Measurements from ENCODE around the gene HOXB2.

Gene HOXB2

GRCh38 chr17:48506246-48506645 is 38.7 kb downstream of the HOXB2 start:
- Histone ChIP-seq H3K4me2 (ENCODE audit: low read length) (no peak overlapping the region), H3K27ac (ENCODE audit: low read depth, low read length) (no peak overlapping the region)

DNA sequence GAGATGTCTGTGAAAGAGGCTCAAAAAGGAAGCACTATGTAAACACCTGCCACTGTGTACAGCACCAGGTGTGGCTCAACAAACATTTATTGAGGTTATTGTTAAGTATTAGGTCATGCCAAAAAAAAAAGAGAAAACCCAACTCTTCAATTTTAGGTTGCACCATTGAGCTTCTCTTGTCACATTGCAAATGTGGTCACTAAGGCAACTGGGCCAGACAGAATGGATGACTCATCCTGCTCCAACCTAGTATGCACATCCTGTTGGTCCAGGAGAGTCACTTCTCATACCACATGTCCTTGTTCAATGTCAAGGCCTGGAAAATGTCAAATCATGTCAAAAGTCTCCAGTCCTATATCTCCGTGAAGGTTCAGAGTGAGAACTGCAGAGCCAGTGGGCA is 39.1 kb downstream of the HOXB2 start:
- Histone ChIP-seq H3K79me2 (ENCODE audit: control insufficient read depth, low read length) (no peaks in the 10 kb centered on the region), H3K27me3 (ENCODE audit: control insufficient read depth, low read length) (peaks cover 46% of the 10 kb centered on the region), H3K27ac (ENCODE audit: low read depth, low read length) (no peak overlapping the region), H3K9me2 (replicated peaks; ENCODE audit: control insufficient read depth, low read length) (no peaks in the 10 kb centered on the region), H3K4me3 (ENCODE audit: low read length) (no peak overlapping the region), H4K20me1 (ENCODE audit: control insufficient read depth, insufficient read depth, low read depth, low read length) (no peaks in the 10 kb centered on the region), H3K9me3 (ENCODE audit: control insufficient read depth, insufficient read depth, low read length) (no peaks in the 10 kb centered on the region), H3K4me2 (ENCODE audit: low read length) (no peak overlapping the region), H3F3A (ENCODE audit: control insufficient read depth, insufficient read depth) (no peaks in the 10 kb centered on the region), H3K36me3 (ENCODE audit: control insufficient read depth, low read length) (no peaks in the 10 kb centered on the region), H3K4me1 (ENCODE audit: control insufficient read depth, low read length) (no peaks in the 10 kb centered on the region)
- no peak for TF ChIP-seq EZH2phosphoT487 (IDR thresholded peaks at IDR 0.05; ENCODE audit: borderline replicate concordance, low read length)
- TF ChIP-seq, protein P1, sequence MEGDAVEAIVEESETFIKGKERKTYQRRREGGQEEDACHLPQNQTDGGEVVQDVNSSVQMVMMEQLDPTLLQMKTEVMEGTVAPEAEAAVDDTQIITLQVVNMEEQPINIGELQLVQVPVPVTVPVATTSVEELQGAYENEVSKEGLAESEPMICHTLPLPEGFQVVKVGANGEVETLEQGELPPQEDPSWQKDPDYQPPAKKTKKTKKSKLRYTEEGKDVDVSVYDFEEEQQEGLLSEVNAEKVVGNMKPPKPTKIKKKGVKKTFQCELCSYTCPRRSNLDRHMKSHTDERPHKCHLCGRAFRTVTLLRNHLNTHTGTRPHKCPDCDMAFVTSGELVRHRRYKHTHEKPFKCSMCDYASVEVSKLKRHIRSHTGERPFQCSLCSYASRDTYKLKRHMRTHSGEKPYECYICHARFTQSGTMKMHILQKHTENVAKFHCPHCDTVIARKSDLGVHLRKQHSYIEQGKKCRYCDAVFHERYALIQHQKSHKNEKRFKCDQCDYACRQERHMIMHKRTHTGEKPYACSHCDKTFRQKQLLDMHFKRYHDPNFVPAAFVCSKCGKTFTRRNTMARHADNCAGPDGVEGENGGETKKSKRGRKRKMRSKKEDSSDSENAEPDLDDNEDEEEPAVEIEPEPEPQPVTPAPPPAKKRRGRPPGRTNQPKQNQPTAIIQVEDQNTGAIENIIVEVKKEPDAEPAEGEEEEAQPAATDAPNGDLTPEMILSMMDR (IDR thresholded peaks at IDR 0.05; ENCODE audit: low read depth, low read length, poor library complexity, severe bottlenecking): no peak

More at GRCh38 chr17:48506246-48506645, 38.7 kb downstream of the HOXB2 start:
- H3K79me2 ChIP-seq (ENCODE audit: control insufficient read depth, low read length): no peaks in the 10 kb centered on the region
- peaks cover 46% of the 10 kb centered on the region for H3K27me3 ChIP-seq (ENCODE audit: control insufficient read depth, low read length)
- H3K9me2 ChIP-seq (replicated peaks; ENCODE audit: control insufficient read depth, low read length): no peaks in the 10 kb centered on the region
- H3K4me3 ChIP-seq (ENCODE audit: low read length): no peak overlapping the region
- no peaks in the 10 kb centered on the region for H3K36me3 ChIP-seq (ENCODE audit: control insufficient read depth, low read length)
- H3K9me3 ChIP-seq (ENCODE audit: control insufficient read depth, insufficient read depth, low read length): no peaks in the 10 kb centered on the region
- H3F3A ChIP-seq (ENCODE audit: control insufficient read depth, insufficient read depth): no peaks in the 10 kb centered on the region
- H3K4me1 ChIP-seq (ENCODE audit: control insufficient read depth, low read length): no peaks in the 10 kb centered on the region
- H4K20me1 ChIP-seq (ENCODE audit: control insufficient read depth, insufficient read depth, low read depth, low read length): no peaks in the 10 kb centered on the region
- TF ChIP-seq, protein P1 (IDR thresholded peaks at IDR 0.05; ENCODE audit: low read depth, low read length, poor library complexity, severe bottlenecking): no peak
- no peak for TF ChIP-seq EZH2phosphoT487 (IDR thresholded peaks at IDR 0.05; ENCODE audit: borderline replicate concordance, low read length)

DNA sequence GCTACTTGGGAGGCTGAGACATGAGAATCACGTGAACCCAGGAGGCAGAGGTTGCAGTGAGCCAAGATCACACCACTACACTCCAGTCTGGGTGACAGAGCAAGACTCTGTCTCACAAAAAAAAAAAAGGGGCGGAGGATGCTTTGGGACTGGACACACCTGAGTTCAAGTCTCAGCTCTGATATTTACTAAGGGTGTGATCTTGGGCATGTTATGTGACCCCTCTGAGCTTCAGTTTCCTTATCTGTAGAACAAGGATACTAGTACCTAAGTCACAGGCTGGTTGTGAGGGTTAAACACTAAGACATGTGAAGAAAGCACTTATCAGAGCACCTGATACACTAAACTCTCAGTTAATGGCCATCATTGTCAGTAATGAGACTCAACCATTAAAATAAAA is 40.0 kb downstream of the HOXB2 start:
- no peaks in the 10 kb centered on the region for H3K36me3 ChIP-seq (ENCODE audit: control insufficient read depth, low read length)
- H4K20me1 ChIP-seq (ENCODE audit: control insufficient read depth, insufficient read depth, low read depth, low read length): no peaks in the 10 kb centered on the region
- no peaks in the 10 kb centered on the region for H3K4me1 ChIP-seq (ENCODE audit: control insufficient read depth, low read length)
- TF ChIP-seq, protein P1 (IDR thresholded peaks at IDR 0.05; ENCODE audit: low read depth, low read length, poor library complexity, severe bottlenecking): no peak
- TF ChIP-seq EZH2phosphoT487 (IDR thresholded peaks at IDR 0.05; ENCODE audit: borderline replicate concordance, low read length): no peak
- peaks cover 49% of the 10 kb centered on the region for H3K27me3 ChIP-seq (ENCODE audit: control insufficient read depth, low read length)
- H3K9me2 ChIP-seq (replicated peaks; ENCODE audit: control insufficient read depth, low read length): no peaks in the 10 kb centered on the region
- H3K4me3 ChIP-seq (ENCODE audit: low read length): no peak overlapping the region
- H3K27ac ChIP-seq (ENCODE audit: low read depth, low read length): no peak overlapping the region
- H3K79me2 ChIP-seq (ENCODE audit: control insufficient read depth, low read length): no peaks in the 10 kb centered on the region
- H3K4me2 ChIP-seq (ENCODE audit: low read length): no peak overlapping the region
- H3K9me3 ChIP-seq (ENCODE audit: control insufficient read depth, insufficient read depth, low read length): no peaks in the 10 kb centered on the region
- no peaks in the 10 kb centered on the region for H3F3A ChIP-seq (ENCODE audit: control insufficient read depth, insufficient read depth)

Measured in DOHH2 (cell line).